Loucy (cell line): Measurements from ENCODE around the gene RBMS3.
"Not testable (repeated sequence)": the region's sequence is repeated elsewhere in the genome, so short reads cannot be mapped to it uniquely, and the experiment has no call there.

Experiments used
- H2AFZ ChIP-seq: fragments of 200-600 bp; sonication (generic); 2 replicates; pipeline ENCODE4 v1.6.0; 2016; ENCODE audit warnings: antibody characterized with exemption, mild to moderate bottlenecking, low read length, moderate library complexity
- H3F3A ChIP-seq: fragments of 200-600 bp; 2 replicates; pipeline ENCODE4 v1.6.0; 2016; ENCODE audit warnings: antibody characterized with exemption, low read depth, mild to moderate bottlenecking
- H3K27me3 ChIP-seq: fragments of 200-600 bp; sonication (generic); 2 replicates; pipeline ENCODE4 v1.6.1; 2014; ENCODE audit warnings: low read length, mild to moderate bottlenecking; ENCODE audit not compliant: insufficient read depth, poor library complexity, severe bottlenecking
- H3K36me3 ChIP-seq: fragments of 200-600 bp; sonication (generic); 2 replicates; pipeline ENCODE4 v1.6.1; 2016; ENCODE audit warnings: low read length; ENCODE audit not compliant: insufficient read depth
- H3K4me1 ChIP-seq: fragments of 200-600 bp; sonication (generic); 2 replicates; pipeline ENCODE4 v1.5.1; 2014; ENCODE audit warnings: low read length, mild to moderate bottlenecking; ENCODE audit not compliant: insufficient read depth, poor library complexity, severe bottlenecking
- H3K4me2 ChIP-seq: fragments of 200-600 bp; sonication (generic); 2 replicates; pipeline ENCODE4 v1.6.0; 2014; ENCODE audit warnings: antibody characterized with exemption, low read length, low read depth, mild to moderate bottlenecking; ENCODE audit not compliant: poor library complexity, severe bottlenecking
- H3K4me3 ChIP-seq: fragments of 200-600 bp; sonication (generic); 2 replicates; pipeline ENCODE4 v1.5.1; 2014; ENCODE audit warnings: low read length, mild to moderate bottlenecking, mixed read lengths; ENCODE audit not compliant: poor library complexity, severe bottlenecking
- H3K79me2 ChIP-seq: fragments of 200-600 bp; sonication (generic); 2 replicates; pipeline ENCODE4 v1.6.1; 2014; ENCODE audit warnings: low read length; ENCODE audit not compliant: insufficient read depth
- H3K9ac ChIP-seq: fragments of 200-600 bp; sonication (generic); 2 replicates; pipeline ENCODE4 v1.6.0; 2014; ENCODE audit warnings: mild to moderate bottlenecking, low read depth, low read length, moderate library complexity; ENCODE audit not compliant: poor library complexity, severe bottlenecking
- H3K9me2 ChIP-seq: fragments of 200-600 bp; sonication (generic); replicated peaks from 2 replicates; pipeline ENCODE4 v1.6.1; 2016; ENCODE audit warnings: low read depth, low read length, mixed read lengths
- H3K9me3 ChIP-seq: fragments of 200-600 bp; sonication (generic); 2 replicates; pipeline ENCODE4 v1.6.1; 2014; ENCODE audit warnings: mild to moderate bottlenecking, antibody characterized with exemption, low read length, low read depth; ENCODE audit not compliant: insufficient read depth
- H4K20me1 ChIP-seq: fragments of 200-600 bp; sonication (generic); 2 replicates; pipeline ENCODE4 v1.6.0; 2014; ENCODE audit warnings: antibody characterized with exemption, low read length, mild to moderate bottlenecking; ENCODE audit not compliant: insufficient read depth, poor library complexity, severe bottlenecking
- EZH2phosphoT487 ChIP-seq: fragments of 200-600 bp; IDR thresholded peaks from 2 replicates; pipeline ENCODE4 v1.6.1; 2018; ENCODE audit warnings: antibody characterized with exemption, mild to moderate bottlenecking, moderate library complexity, borderline replicate concordance
- TF ChIP-seq, protein P1 (sequence below): fragments of 200-600 bp; sonication (generic); conservative IDR thresholded peaks from 2 replicates; pipeline ENCODE4 v1.5.1; 2014; ENCODE audit warnings: mild to moderate bottlenecking, antibody characterized with exemption, low read length

Gene RBMS3

GRCh38 chr3:29389362-29389761 lies 108.5 kb downstream of the RBMS3 start:
- H3K9me2 ChIP-seq, result no peaks in the 10 kb centered on the region
- H3F3A ChIP-seq, result no peaks in the 10 kb centered on the region
- H3K79me2 ChIP-seq, result no peaks in the 10 kb centered on the region
- no peaks in the 10 kb centered on the region for H4K20me1 ChIP-seq
- no peak for TF ChIP-seq EZH2phosphoT487
- TF ChIP-seq, protein P1, sequence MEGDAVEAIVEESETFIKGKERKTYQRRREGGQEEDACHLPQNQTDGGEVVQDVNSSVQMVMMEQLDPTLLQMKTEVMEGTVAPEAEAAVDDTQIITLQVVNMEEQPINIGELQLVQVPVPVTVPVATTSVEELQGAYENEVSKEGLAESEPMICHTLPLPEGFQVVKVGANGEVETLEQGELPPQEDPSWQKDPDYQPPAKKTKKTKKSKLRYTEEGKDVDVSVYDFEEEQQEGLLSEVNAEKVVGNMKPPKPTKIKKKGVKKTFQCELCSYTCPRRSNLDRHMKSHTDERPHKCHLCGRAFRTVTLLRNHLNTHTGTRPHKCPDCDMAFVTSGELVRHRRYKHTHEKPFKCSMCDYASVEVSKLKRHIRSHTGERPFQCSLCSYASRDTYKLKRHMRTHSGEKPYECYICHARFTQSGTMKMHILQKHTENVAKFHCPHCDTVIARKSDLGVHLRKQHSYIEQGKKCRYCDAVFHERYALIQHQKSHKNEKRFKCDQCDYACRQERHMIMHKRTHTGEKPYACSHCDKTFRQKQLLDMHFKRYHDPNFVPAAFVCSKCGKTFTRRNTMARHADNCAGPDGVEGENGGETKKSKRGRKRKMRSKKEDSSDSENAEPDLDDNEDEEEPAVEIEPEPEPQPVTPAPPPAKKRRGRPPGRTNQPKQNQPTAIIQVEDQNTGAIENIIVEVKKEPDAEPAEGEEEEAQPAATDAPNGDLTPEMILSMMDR, result no peak
- no peaks in the 10 kb centered on the region for H3K27me3 ChIP-seq
- H3K4me3 ChIP-seq, result no peak overlapping the region
- no peak overlapping the region for H3K9ac ChIP-seq
- H3K9me3 ChIP-seq, result no peaks in the 10 kb centered on the region
- no peaks in the 10 kb centered on the region for H3K4me1 ChIP-seq
- no peak overlapping the region for H3K4me2 ChIP-seq
- no peak overlapping the region for H2AFZ ChIP-seq
- H3K36me3 ChIP-seq, result no peaks in the 10 kb centered on the region

DNA sequence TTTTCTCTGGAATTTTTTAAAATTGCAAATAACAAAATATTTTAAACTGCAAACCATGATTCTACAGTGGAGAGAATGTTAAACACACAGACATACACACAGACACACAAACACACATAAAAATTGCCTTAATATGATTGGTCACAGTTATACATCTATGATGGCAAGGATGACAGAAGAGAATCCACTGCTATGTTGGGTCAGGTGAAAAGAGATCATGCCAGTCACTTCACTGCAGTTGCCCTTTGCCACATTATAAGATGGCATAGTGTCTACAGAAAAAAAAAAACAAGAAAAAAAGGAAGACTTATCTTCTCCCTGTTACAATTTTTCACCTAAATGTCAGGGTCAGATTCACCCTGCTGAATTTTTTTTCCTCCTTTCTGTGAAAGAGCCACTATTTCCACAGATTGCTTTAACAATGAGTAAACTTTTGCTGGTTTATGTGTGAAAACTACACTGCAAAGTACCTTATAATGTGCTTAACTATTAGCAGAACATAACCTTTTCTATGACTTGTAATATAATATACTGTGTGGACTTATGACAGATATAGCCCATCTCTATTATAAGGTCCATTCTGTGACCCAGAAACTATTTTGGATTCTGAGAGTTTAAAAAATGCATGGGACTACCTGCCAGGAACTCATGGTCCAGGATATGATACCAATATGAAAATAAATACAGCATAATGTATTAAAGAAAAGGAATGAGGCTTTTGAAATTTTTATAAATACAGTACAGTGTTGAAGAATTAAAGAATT lies 111.9 kb downstream of the RBMS3 start:
- Histone ChIP-seq H3K9me2 (no peaks in the 10 kb centered on the region), H3K4me2 (no peak overlapping the region), H3F3A (no peaks in the 10 kb centered on the region), H3K9me3 (no peaks in the 10 kb centered on the region), H3K4me3 (no peak overlapping the region), H4K20me1 (no peaks in the 10 kb centered on the region), H3K9ac (no peak overlapping the region), H2AFZ (no peak overlapping the region), H3K36me3 (no peaks in the 10 kb centered on the region), H3K27me3 (no peaks in the 10 kb centered on the region), H3K79me2 (no peaks in the 10 kb centered on the region), H3K4me1 (no peaks in the 10 kb centered on the region)
- no peak for TF ChIP-seq EZH2phosphoT487
- TF ChIP-seq, protein P1, result no peak

GRCh38 chr3:29393946-29394345 lies 113.1 kb downstream of the RBMS3 start:
- not testable (repeated sequence) for H3K9ac ChIP-seq, H3F3A ChIP-seq, H3K9me2 ChIP-seq, H3K4me1 ChIP-seq, H3K9me3 ChIP-seq, H3K4me2 ChIP-seq, H3K79me2 ChIP-seq, H3K27me3 ChIP-seq, H2AFZ ChIP-seq, H4K20me1 ChIP-seq, H3K36me3 ChIP-seq, H3K4me3 ChIP-seq

DNA sequence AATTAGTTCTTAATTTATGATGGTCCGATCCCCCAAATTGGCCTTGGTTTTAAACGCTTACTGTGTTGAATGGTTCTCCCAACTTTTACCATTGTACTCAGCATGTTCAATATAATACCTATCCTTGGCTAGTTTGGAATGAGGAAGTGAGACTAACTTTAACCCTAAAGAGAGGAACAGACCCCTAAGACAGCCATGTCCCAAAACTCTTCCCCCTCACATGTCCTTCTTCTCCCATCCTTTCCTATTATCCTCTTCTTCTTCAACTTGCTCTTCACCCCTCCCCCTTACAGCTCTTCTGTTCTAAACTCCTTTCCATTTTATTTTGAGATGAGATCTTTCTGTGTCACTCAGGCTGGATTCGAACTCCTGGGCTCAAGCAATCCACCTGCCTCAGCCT lies 116.5 kb downstream of the RBMS3 start:
- no peak overlapping the region for H2AFZ ChIP-seq
- TF ChIP-seq, protein P1, result no peak
- no peak for TF ChIP-seq EZH2phosphoT487
- no peaks in the 10 kb centered on the region for H3K9me3 ChIP-seq
- H3K36me3 ChIP-seq, result no peaks in the 10 kb centered on the region
- no peaks in the 10 kb centered on the region for H3K27me3 ChIP-seq
- H3K9ac ChIP-seq, result no peak overlapping the region
- H3K79me2 ChIP-seq, result no peaks in the 10 kb centered on the region
- no peaks in the 10 kb centered on the region for H3K9me2 ChIP-seq
- H3K4me1 ChIP-seq, result no peaks in the 10 kb centered on the region
- H3F3A ChIP-seq, result no peaks in the 10 kb centered on the region
- no peak overlapping the region for H3K4me2 ChIP-seq
- H3K4me3 ChIP-seq, result no peak overlapping the region
- H4K20me1 ChIP-seq, result no peaks in the 10 kb centered on the region
